ENCODE data around the gene SLC51A. TPM values are rescaled to one million over a fixed set of nuclear protein-coding genes. Genes with fewer than 3 reads are reported as not detected.

SLC51A gene
- total RNA-seq, 1 donor from 2014 or later: 0.63 TPM

DNA sequence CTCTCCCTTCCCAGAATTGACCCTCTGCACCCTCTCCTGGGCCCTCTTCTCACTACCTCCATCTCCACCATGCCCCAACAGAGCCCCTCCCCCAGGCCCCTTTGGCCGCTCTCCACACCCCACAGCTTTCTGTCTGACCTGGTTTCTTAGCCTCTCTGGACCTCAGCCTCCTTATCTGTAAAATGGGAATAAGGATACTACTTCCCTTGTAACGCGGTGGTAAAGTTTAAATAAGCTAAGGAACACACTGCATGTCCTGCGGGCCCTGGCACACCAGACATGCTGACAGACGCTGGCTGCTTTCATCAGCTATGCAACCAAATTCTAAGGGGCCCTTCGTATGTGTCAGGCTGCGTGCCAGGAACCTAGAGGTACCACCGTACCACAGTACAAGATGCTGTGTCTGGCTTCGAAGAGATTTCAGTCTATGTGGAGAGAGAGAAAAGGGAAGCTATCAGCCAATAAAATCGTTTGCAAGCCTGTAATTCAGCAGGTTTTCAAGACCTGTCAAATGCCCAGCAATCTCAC lies 777 bp upstream of the SLC51A start:
- no peak for DNase-seq (ENCODE audit: low spot score)

DNA sequence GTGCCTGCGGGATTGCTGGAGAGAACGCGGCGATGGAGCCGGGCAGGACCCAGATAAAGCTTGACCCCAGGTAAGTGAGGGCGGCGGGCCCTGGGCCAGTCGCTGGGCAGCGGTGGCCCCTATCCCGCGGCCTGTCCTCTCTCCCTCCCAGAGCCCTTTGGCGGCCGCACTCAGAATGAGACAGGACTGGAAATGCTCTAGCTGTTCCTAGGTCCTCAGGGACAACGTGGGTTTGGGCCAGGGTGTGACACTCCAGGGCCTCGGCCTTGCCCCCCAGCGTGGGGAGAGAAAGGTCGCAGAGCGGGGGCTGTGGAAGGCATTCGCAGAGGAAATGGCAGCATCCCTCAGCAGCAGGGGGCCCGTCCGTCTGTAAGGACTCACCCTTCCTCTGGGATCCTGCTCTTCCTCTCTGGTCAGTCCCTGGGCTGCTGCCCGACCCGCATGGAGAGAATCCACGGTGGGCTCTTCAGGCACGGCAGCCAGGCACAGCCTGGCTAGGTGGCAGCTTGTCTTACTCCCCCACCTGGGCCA lies 412 bp downstream of the SLC51A start:
- DNase-seq (ENCODE audit: low spot score): no peak

DNA sequence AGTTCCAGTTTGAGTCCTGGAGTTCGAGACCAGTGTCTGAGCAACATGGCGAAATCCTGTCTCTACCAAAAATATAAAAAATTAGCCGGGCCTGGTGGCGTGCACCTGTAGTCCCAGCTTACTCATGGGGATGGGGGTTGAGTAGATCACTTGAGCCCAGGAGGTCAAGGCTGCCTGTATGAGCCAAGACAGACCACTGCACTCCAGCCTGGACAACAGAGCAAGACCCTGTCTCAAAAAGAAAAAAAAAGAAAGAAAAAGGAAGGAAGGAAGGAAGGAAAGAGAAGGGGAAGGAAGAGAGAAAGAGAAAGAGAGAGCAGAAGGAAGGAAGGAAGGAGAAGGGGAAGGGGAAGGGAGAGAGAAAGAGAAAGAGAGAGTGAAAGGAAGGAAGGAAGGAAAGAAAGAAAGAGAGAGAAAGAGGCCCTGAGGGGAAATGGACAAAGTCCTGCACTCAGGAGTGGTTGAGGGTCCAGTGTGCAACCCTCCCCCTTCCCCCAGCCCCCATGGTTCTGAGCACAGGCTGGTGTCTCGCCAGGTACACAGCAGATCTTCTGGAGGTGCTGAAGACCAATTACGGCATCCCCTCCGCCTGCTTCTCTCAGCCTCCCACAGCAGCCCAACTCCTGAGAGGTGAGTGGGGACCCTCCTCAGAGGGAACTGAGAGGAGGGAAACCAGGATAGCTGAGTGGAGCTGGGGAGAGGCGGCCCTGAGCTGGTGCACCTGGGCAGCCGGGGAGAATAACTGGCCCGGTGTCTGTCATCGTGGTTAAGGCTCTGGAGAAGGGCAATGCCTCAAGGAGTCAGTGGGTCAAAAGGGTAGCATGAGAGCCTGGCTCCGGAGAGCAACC lies 1.2 kb downstream of the SLC51A start:
- no peak for DNase-seq (ENCODE audit: low spot score)

- no peak for DNase-seq (ENCODE audit: low spot score)
Measured at GRCh38 chr3:196218155-196218712, 1.9 kb downstream of the SLC51A start.

DNA sequence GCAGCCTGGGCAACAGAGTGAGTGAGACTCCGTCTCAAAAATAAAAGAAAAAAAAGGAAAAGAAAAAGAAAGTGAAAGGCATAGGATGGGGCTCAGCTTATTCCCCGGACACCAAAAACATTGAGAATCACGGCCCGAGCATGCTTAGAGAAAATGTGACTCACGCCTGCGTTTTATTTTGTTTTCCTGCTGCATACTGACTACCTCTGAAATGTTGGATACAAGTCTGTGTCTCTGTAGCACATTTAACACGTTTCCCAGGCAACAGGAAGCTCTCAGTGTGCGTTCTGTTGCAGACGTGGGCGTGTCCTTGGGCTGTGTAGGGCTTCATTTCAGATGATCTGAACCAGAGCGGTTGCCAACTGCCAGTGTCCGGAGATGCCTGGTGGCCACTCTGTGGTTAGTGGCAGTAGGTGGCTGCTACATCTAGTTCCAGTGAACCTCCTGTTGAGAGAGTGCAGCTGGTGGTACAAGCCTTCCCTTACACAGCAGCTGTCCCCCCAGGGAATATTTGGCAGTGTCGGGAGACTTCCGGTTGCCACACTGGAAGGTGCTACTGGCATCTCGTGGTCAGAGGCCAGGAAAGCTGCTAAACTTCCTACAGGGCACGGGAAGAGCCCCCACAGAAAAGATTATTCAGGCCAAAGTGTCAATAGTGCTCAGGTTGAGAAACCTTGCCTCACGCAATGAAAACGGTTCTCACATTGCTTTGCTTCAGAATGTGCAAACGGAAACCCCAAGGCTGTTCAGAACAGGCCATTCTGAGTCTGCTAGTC lies 3.0 kb downstream of the SLC51A start:
- DNase-seq (ENCODE audit: low spot score): peak; percentile 56

GRCh38 chr3:196219970-196220311 lies 3.6 kb downstream of the SLC51A start:
- DNase-seq (ENCODE audit: low spot score): no peak

- DNase-seq (ENCODE audit: low spot score): no peak
Measured at GRCh38 chr3:196220587-196220986, 4.3 kb downstream of the SLC51A start.

- DNase-seq (ENCODE audit: low spot score): no peak
Measured at GRCh38 chr3:196220991-196221390, 4.7 kb downstream of the SLC51A start.

DNA sequence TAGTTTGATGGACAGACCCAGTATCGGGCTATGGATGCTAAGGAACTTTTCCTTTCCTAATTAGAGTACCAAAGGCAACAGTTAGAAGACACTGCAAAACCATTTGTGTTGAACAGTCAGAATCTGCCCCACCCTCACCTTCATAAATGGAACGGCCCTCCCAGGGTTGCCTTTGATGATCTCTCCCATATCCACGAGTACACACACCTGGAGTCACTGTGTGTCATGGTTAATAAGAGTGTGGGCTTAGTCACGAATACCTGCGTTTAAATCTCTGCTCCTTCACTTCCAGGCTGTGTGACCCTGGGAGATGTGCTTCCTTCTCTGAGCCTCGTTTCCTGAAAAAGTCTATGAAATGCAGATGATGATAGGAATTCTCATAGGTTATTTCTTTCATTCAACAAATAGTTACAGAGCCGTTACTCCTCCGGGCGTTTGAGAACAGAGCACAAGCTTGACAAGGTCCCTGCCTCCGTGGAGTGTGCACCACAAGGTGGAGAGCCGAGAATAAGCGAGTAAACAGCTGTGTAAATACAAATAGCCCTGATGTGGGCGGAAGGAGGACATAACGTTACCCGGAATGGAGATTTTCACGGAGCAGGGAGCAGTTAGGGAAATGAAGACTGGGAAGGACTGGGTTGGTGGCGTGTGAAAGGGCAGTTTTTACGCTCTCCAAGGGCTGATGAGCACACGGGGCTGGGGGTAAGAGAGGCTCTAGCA lies 6.7 kb downstream of the SLC51A start:
- DNase-seq (ENCODE audit: low spot score): no peak

DNA sequence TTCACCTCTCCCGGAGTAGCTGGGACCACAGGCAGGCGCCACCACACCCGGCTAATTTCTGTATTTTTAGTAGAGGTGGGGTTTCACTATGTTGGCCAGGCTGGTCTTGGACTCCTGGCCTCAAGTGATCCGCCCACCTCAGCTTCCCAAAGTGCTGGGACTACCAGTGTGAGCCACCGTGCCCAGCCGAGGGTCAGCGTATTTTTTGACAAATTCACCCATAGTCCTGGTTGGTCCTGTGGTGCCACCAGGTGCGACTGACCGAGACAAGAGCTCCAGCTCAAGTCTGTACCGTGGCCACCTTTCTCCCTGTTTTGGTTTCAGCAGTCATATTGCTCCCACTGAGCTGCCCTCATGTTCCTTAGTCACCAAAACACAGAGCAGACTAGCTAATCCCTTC lies 8.8 kb downstream of the SLC51A start:
- no peak for DNase-seq (ENCODE audit: low spot score)

- no peak for DNase-seq (ENCODE audit: low spot score)
Measured at GRCh38 chr3:196225763-196226364, 9.5 kb downstream of the SLC51A start.

DNA sequence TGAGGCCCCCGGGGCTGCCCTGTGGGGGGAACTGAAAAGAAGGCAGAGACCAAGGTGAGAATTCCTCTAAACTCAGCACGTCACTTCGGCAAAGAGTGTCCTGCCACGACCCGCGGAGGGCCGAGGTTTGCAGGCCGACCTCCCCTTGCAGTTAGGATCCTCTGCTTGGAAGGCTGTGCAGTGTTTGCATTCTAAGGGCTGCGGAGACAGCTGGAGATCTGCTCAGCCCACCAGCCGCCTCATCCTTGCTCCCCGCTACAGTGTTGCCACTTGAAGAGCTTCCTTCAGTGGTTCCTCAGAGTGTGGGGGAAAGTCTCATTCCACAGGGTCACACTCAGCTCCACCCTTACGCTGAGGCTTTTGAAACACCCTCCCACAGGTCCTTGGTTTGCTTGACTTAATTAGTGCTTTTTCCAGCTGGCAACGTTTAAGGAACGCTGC lies 10.8 kb downstream of the SLC51A start:
- no peak for DNase-seq (ENCODE audit: low spot score)

- DNase-seq (ENCODE audit: low spot score): no peak
Measured at GRCh38 chr3:196227629-196228493, 11.5 kb downstream of the SLC51A start.

DNA sequence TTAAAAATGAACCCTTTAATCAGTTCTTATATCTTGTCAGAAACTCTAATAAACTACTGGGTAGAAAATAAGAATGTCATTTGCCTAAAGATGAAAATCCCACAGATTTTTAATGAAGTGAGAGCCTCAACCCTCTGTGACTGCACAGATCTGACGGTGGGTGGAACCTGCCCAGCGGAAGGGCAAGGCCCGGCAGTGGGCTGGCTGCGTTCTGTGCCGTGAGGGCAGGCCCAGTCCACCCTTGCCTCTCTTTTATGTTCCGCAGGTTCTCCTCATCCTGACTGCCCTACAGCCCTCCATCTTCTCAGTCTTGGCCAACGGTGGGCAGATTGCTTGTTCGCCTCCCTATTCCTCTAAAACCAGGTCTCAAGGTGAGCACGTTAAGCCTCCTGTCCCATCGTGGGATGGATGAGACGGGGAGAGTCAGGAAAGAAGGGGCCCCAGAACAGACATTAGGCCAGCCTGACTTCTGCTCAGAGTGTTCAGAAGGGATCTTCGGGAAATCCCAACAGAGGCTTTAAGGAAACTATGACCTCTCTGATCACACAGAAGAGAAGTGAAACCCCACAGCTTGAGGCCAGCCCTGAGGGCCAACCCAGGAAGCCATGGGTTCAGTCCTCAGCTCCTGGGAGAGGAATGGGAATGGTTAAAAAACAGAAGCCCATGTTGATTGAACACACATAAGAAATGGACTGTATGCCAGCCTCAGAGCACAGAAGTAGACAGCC lies 16.0 kb downstream of the SLC51A start:
- no peak for DNase-seq (ENCODE audit: low spot score)

GRCh38 chr3:196232882-196233251 lies 16.5 kb downstream of the SLC51A start:
- DNase-seq (ENCODE audit: low spot score): no peak

DNA sequence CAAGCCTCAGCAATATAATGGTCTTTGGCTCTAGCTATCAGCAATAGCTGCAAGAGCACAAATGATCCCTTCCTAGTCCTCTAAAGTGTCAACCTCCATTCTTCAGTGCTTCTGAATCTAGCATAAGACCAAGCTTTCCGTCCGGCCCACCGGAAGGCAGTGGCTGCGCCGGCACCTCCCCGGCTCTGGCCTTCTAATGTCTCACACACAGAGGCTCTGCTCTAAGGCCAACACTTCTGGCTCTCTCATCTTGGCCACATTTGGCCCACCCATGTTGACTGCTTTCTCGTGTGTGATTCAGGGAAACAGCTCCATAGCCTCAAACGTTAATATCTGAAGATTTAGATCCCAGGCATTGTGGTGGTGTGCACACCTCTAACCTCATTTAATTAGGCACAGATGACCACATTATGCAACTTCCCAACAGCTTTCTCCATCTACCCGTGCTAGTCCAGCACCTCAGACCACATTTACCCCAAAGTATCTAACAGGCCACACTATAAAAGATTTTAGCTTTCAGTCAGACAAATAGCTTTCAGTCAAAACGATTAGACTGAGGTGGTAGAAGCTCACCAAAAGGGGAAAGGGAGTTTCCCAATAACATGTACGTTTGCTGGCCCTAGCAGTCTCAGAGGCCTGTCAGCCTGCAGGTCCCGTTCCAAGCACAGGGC lies 19.3 kb downstream of the SLC51A start:
- no peak for DNase-seq (ENCODE audit: low spot score)

- no peak for DNase-seq (ENCODE audit: low spot score)
Measured at GRCh38 chr3:196236223-196236622, 19.9 kb downstream of the SLC51A start.

DNA sequence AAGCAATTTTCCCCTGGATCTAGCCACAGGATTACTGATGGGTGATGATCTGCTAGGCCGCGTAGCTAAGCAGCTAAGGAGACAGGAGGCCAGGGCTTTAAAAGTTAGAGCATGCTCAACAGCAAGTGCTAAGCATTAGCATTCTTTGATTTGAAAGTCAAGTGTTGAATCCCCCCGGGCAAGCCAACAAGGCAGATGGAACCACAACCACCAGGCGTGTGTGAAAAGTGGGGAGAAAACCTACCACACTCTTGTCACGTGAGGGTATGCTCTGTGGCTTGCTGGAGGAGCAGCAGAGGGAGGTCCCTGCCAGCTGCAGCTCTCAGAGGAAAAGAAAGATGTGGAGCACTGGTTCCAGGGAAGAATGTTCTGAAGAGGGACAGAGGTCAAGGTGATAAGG lies 20.9 kb downstream of the SLC51A start:
- DNase-seq (ENCODE audit: low spot score): no peak
